CD4-positive, alpha-beta T cell treated with Interleukin-6 for 4 hours (primary cell): ENCODE results near the gene ZNF146.
"Not testable (repeated sequence)": the region's sequence is repeated elsewhere in the genome, so short reads cannot be mapped to it uniquely, and the experiment has no call there.

ENCODE experiments used
- DNase-seq: peaks from one replicate; pipeline ENCODE4 v3.0.0-alpha.2; 2020; ENCODE audit warnings: mixed read lengths

ZNF146 gene

DNA sequence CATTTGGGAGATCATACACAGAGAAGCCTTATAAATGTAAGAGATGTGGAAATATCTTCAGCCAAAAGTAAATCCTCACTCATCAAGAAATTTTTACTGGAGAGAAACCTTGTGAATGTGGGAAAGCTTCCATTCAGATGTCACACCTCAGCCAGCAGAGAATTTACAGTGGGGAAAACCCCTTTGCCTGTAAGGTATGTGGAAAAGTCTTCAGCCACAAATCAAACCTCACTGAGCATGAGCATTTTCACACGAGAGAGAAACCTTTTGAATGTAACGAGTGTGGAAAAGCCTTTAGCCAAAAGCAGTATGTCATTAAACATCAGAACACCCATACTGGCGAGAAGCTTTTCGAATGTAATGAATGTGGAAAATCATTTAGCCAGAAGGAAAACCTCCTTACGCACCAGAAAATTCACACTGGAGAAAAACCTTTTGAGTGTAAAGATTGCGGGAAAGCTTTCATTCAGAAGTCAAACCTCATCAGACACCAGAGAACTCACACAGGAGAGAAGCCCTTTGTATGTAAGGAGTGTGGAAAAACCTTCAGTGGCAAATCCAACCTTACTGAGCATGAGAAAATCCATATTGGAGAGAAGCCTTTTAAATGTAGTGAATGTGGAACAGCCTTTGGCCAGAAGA is 21.5 kb downstream of the ZNF146 start:
- DNase-seq, result no peak

DNA sequence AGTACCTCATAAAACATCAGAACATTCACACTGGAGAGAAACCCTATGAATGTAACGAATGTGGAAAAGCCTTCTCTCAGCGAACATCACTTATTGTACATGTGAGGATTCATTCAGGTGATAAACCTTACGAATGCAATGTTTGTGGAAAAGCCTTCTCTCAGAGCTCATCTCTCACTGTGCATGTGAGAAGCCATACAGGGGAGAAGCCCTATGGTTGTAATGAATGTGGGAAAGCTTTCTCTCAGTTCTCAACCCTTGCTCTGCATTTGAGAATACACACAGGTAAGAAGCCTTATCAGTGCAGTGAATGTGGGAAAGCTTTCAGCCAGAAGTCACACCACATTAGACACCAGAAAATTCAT is 22.0 kb downstream of the ZNF146 start:
- no peak for DNase-seq

DNA sequence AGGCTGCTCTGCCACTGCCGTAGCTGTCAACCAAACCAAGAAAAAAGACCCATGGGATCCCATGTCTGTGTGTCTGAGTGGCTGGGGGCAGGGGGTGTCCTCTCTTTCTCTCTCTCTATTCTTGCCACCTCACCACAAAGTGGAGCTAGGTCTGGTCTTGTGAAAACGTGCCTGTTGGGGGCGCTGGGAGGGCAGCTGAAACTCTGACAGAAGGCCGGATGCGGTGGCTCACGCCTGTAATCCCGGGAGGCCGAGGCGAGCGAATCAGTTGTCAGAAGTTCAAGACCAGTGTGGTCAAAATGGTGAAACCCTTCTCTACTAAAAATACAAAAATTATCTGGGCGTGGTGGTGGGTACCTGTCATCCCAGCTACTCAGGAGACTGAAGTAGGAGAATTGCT is 29.2 kb downstream of the ZNF146 start:
- no peak for DNase-seq

DNA sequence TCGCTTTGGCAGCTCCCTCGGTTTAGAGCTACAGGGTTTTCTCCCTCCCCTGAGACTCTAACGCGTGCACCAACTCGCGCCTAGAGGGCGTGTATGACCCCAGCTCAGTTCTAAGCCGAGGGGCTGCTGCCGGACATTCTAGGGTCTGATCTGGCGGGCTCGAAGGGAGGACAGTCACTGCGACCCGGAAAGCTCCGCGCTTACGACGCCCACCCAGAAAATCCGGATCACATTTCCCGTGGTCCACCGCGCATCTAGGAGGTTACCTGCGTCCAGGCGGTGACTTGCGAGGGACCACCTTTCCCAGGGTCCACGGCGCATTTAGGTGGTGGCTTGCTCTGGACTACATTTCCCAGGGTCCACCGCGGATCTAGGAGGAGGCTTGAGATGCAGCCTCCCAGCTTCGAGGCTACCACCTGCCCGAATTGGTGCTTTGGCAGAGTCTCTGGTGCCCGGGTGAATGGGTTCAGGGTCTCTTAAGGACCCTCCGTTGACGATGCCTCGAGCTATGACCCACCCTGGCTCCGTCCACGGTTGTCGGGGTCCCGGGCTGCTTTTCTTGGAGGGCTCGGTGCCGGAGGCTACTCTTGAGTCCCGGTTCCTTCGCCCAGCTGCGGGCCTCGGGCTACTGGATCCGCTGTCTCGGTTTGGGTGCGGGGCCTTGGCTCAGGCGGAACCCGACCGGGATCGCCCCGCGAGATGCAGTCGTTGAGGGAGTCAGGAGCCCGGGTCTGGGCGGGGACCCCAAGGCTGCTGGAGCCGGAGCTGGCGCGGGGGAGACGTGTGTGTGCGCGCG is 30.5 kb downstream of the ZNF146 start:
- no peak for DNase-seq

DNA sequence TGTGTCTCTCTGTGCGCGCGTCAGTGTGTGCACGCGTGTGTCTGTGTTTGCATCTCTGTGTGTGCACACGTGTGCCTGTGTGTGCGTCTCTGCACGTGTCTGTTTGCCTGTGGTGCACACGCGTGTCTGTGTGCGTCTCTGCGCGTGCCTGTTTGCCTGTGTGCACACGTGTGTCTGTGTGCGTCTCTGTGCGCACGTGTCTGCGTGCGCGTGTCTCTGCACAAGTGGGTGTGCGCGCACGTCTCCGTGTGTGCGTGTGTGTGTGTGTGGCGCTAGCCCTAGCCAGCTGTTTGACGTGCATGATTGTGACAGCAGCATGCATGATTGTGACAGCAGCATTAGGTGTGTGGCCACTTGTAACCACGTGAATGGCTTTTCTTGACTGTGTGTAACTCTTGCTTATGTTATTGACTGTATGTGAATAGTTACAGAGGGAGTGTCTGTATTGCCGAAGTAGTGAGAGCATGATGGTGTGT is 31.1 kb downstream of the ZNF146 start:
- no peak for DNase-seq

DNA sequence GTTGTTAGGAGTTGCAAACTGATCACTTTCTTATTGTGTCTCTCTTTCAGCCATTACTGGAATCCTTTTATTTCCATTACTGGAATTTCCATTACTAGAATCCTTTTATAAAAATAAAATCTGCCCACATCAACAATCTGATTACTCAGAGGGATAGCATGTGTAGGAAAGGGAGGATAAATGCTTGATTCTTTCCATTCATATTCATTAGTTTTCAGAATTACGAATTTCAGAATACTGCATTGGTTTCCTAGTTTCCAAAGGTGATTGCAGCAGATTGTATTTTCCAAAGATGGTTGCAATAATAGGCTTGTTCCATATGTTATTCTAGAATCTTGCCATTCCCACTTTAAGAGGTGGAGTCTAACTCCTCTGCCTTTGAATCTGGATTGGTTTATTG is 37.1 kb downstream of the ZNF146 start:
- DNase-seq, result no peak

DNA sequence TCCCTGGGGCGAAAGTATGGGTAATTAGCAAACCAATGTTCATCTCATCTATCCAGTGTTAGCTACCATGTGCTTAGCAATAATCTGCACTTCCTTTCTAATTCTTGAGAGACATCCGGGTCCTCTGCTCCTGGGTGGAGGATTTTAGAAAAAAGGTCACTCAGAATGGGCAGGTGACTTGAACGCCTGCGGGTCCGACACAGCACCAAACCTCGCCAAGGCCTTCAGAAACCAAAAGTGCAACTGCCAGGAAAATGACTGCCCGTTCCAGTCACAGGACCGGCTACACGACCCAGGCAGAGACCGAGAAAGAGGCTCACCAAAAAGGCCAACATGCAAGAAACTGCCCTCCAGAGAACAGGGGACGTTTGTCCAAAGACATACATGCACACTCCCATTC is 39.9 kb downstream of the ZNF146 start:
- no peak for DNase-seq

DNA sequence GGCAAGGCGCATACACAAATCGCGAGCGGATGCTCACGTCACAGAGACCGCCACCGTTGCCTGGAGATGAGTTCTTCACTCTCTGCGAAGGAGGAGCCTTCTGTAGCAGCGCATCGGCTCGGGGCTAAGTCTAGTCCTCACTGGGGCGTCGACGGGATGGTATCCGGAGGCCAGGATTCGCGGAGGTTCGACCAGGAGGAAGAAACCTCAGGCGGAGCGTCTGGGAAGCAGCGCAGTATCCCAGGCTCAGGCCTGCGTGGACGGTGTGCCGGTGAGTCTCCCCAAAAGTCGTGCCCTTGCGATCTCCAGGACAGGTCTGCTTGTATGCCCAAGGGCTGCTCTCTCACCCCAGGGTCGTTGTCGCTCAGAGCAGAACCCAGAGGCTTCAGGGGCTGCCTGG is 40.4 kb downstream of the ZNF146 start:
- no peak for DNase-seq

DNA sequence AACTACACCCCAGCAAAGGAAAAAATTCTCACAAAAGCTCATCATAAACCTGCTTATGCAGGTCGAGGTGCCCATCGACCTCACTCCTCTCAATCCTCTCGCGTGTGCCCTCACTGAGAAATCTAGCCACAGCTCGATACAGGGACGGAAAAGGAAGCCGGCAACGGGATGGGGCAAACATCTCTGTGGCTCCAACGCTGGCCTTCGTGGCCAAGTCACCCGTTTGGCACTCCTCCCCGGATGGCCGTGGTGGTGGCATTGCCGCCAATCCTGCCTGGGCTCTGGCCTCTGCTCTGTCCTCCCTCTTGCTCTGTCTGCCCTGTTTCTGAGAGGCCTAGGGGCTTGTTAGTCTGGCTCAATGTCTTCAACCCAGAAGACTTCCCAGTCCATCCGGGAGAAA is 41.2 kb downstream of the ZNF146 start:
- DNase-seq, result no peak

DNA sequence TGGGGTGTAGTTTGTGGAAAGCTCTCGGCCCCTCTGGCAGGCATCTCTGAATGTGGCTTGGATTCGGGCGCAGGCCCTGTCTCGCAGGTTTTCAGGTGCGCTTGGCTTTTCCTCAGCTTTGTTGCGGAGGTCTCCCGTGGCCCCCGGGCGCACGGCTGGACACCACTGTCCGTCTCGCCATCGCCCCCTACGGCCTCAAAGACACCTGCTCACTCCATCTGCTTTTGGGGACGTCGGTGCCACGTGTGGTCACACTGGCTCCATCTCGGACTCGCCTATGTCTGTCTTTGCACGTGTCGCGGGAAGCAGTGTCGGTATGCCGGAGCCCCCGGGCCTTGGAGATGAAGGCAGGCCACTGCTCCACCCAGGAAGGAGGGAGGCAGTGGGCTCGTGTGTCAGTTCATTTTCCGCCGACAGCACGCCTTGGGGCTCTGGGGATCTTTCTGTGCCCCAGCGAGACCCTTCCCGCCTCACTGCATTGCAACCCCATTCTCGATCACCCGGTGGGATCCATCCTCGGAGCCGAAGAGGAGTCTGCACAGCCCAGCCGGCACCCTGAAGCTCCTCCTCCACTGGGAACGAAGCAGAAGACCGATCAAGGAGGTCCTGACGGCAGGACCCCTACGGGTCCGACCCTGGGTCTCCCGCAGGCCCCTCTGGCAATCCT is 42.1 kb downstream of the ZNF146 start:
- no peak for DNase-seq

DNA sequence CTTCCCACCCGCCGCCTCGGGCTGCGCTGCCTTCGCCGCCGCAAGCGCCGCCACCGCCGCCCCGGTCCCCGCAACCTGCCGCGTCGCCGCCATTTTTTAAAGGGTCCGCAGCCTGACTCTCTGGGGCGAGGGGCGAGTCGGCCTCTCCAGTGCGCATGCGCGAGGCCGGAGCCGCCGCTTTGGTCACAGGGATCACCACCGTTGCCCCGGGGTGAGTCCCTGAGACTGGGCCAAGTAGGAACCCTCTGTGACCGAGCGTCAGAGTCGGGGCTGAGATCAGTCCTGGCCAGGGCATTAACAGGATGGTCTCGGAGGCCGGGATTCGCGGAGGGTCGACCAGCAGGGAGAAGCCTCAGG is 42.6 kb downstream of the ZNF146 start:
- no peak for DNase-seq

DNA sequence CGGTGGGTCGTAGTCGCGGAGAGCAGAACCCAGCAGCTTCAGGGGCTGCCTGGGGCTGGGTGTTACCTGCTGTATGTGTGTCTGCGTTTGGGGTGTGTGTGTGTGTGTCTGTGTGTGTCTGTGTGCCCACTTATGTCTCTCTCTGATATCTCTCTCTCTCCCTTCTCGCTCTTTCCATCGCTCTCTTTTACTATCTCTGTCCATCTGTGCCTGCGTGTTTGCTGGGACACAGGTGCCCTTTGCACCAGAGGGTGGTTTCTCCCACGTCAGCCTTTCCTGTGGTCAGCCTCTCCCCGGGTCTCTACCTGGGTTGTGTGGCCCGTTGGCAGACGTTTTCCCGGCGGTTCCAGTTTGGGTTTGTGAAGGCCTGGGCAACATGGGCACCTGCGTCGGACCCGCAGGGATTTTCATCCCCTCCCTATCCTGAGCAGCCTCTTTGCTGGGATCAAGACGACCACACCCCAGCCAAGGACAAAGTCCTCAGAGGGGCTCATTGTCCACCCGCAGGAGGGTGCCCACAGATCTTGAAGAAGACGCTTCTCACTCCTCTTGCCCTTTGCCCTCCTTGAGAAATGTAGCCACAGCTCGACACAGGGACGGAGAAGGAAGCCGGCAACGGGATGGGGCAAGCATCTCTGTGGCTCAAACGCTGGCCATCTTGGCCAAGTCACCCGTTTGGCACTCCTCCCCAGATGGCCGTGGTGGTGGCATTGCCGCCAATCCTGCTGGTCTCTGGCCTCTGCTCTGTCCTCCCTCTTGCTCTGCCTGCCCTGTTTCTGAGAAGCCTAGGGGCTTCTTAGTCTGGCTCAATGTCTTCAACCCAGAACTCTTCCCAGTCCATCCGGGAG is 43.3 kb downstream of the ZNF146 start:
- no peak for DNase-seq

DNA sequence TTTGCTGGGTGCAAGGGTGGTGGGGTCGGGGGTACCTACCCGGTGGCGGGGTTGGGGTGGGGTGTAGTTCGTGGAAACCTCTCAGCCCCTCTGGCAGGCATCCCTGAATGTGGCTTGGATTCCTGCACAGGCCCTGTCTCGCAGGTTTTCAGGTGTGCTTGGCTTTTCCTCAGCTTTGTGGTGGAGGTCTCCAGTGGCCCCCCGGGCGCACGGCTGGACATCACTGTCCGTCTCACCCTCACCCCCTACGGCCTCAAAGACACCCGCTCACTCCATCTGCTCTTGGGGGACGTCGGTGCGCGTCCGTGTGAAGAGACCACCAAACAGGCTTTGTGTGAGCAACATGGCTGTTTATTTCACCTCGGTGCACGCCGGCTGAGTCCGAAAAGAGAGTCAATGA is 44.3 kb downstream of the ZNF146 start:
- no peak for DNase-seq

DNA sequence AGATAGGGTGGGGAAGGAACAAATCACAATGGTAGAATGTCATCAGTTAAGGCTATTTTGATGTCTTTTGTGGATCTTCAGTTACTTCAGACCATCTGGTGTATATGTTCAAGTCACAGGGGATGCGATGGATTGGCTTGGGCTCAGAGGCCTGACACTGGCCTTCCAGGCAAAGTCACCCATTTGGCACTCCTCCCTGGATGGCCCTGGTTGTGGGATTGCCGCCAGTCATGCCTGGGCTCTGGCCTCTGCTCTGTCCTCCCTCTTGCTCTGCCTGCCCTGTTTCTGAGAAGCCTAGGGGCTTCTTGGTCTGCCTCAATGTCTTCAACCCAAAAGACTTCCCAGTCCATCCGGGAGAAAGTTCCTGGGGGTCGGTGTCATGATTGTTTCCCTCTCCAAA is 50.2 kb downstream of the ZNF146 start:
- no peak for DNase-seq

DNA sequence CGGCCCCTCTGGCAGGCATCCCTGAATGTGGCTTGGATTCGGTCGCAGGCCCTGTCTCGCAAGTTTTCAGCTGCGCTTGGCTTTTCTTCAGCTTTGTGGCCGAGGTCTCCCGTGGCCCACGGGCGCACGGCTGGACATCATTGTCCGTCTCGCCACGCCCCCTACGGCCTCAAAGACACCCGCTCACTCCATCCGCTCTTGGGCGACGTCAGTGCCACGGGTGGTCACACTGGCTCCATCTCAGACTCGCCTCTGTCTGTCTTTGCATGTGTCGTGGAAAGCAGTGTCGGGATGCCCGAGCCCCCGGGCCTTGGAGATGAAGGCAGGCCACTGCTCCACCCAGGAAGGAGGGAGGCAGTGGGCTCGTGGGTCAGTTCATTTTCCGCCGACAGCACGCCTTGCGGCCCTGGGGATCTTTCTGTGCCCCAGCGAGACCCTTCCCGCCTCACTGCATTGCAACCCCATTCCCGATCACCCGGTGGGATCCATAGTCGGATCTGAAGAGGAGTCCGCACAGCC is 51.0 kb downstream of the ZNF146 start:
- no peak for DNase-seq

DNA sequence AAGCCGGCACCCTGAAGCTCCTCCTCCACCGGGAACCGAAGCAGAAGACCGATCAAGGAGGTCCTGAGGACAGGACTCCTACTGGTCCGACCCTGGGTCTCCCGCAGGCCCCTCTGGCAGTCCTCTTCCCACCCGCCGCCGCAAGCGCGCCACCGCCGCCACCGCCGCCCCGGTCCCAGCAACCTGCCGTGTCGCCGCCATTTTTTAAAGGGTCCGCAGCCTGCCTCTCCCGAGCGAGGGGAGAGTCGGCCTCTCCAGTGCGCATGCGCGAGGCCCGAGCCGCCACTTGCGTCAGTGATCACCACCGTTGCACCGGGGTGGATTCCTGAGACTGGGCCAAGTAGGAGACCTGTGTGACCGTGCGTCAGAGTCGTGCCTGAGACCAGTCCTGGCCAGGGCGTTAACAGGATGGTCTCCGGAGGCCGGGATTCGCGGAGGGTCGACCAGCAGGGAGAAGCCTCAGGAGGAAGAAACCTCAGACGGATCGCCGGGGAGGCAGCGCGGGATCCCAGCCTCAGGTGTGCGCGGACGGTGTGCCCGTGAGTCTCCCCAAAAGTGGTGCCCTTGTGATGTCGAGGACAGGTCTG is 51.6 kb downstream of the ZNF146 start:
- no peak for DNase-seq

DNA sequence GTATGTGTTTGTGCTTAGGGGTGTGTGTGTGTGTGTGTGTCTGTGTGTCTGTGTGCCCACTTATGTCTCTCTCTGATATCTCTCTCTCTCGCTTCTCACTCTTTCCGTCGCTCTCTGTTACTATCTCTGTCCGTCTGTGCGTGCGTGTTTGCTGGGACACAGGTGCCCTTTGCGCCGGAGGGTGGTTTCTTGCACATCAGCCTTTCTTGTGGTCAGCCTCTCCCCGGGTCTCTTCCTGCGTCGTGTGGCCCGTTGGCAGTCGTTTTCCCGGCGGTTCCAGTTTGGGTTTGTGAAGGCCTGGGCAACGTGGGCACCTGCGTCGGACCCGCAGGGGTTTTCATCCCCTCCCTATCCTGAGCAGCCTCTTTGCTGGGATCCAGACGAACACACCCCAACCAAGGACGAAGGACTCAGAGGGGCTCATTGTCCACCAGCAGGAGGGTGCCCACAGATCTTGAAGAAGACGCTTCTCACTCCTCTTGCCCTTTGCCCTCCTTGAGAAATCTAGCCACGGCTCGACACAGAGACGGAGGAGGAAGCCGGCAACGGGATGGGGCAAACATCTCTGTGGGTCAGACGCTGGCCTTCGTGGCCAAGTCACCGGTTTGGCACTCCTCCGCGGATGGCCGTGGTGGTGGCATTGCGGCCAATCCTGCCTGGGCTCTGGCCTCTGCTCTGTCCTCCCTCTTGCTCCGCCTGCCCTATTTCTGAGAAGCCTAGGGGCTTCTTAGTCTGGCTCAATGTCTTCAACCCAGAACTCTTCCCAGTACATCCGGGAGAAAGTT is 52.3 kb downstream of the ZNF146 start:
- DNase-seq, result no peak

DNA sequence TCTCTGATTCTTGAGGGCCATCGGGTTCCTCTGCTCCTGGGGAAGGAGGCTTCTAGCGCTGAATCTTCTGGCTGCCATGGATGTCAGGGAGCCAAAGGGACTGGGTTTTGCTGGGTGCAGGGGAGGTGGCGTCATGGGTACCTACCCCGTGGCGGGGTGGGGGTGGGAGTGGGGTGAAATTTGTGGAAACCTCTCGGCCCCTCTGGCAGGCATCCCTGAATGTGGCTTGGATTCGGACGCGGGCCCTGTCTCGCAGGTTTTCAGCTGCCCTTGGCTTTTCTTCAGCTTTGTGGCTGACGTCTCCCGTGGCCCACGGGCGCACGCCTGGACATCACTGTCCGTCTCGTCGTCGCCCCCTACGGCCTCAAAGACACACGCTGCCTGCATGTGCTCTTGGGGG is 53.2 kb downstream of the ZNF146 start:
- DNase-seq, result not testable (repeated sequence)

DNA sequence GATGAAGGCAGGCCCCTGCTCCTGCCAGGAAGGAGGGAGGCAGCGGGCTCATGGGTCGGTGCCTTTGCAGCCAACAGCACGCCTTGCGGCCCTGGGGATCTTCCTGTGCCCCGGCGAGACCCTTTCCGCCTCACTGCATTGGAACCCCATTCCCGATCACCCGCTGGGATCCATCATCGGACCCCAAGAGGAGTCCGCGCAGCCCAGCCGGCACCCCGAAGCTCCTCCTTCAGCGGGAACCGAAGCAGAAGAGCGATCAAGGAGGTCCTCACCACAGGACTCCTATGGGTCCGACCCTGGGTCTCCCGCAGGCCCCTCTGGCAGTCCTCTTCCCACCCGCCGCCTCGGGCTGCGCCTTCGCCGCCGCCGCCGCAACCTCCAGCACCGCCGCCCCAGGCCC is 53.7 kb downstream of the ZNF146 start:
- not testable (repeated sequence) for DNase-seq

DNA sequence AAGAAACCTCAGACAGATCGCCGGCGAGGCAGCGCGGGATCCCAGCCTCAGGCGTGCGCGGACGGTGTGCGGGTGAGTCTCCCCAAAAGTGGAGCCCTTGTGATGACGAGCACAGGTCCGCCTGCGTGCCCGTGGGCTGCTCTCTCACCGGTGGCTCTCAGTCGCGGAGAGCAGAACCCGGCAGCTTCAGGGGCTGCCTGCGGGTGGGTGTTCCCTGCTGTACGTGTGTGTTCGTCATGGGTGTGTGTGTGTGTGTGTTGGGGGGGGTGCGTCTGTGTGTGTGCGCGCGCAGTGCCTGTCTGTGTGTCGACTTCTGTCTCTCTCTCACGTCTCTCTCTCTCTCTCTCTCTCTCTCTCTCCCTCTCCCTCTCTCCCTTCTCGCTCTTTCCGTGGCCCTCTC is 54.4 kb downstream of the ZNF146 start:
- not testable (repeated sequence) for DNase-seq
